HepG2 (cell line): ENCODE data around the gene ANKRD18B. TPM values are rescaled to one million over a fixed set of nuclear protein-coding genes. Genes with fewer than 3 reads are reported as not detected.

ENCODE experiments used
- polyA plus RNA-seq, 8 experiments: library from polyadenylated mRNA; depleted of rRNA in 3 of 8; stranded (reverse) in 7 of 8; unstranded in 1 of 8; fragments of >200 nt; fragmentation: Illumina TruSeq in 4 of 8; extraction: Trizol in 4 of 8; gene quantifications; 2 replicates each; pipeline versions ENCODE4 v1.2.1 to v1.2.3, GENCODE V29; 2011 to 2016; ENCODE audit warnings: low read depth in 4 of 8, missing spikeins in 1 of 8, mixed read lengths in 1 of 8; ENCODE audit not compliant: insufficient read depth in 1 of 8
- small RNA-seq, 3 experiments: library from RNA; depleted of rRNA; stranded (forward); fragments of <200 nt; gene quantifications; one replicate each; pipeline ENCODE3, GENCODE V24; 2012; ENCODE audit warnings: low read depth in 2 of 3, low replicate concordance in 1 of 3; ENCODE audit not compliant: insufficient read length in 3 of 3, insufficient read depth in 2 of 3
- total RNA-seq, 5 experiments: library from RNA; depleted of rRNA; stranded (reverse); fragments of >200 nt; fragmentation: Illumina TruSeq; extraction: Trizol; gene quantifications; 2 replicates each; pipeline ENCODE4 v1.2.3, GENCODE V29; 2016; ENCODE audit warnings: low read depth in 1 of 5

ANKRD18B gene
- total and polyA plus RNA-seq, 2 of the 13 experiments (the other 11 are each of a cell fraction or from before 2014, with no cell fraction given), result 0.57 to 1.4 TPM

Small RNA genes lying within 50 kb of the gene (small RNA-seq; reads per million reads assigned to genes)
- gene AL139008.1 (0 reads per million in 3 experiments), gene PRSS3P4 (0 reads per million in 3 experiments)

Other genes starting within 250 kb of the ANKRD18B start
- 27.5 and 29.6 TPM in 2 replicates for gene NFX1, start 233.7 kb upstream of the ANKRD18B start, total RNA-seq (2016; rRNA removed; fragmentation: Illumina TruSeq; extraction: Trizol)
- gene NFX1, start 233.7 kb upstream of the ANKRD18B start, polyA plus RNA-seq (2011; rRNA removed), result 23.5 and 23.9 TPM in 2 replicates
- 0.58 and 1.9 TPM in 2 replicates for gene AQP7, start 121.7 kb upstream of the ANKRD18B start, total RNA-seq (2016; rRNA removed; fragmentation: Illumina TruSeq; extraction: Trizol)
- 2.1 and 5.6 TPM in 2 replicates for gene AQP7, start 121.7 kb upstream of the ANKRD18B start, polyA plus RNA-seq (2011; rRNA removed)
- 0.87 and 1.4 TPM in 2 replicates for gene AQP3, start 76.7 kb upstream of the ANKRD18B start, total RNA-seq (2016; rRNA removed; fragmentation: Illumina TruSeq; extraction: Trizol)
- gene AQP3, start 76.7 kb upstream of the ANKRD18B start, polyA plus RNA-seq (2011; rRNA removed), result 5.5 and 12.2 TPM in 2 replicates
- 28.6 and 30.2 TPM in 2 replicates for gene NOL6, start 50.3 kb upstream of the ANKRD18B start, total RNA-seq (2016; rRNA removed; fragmentation: Illumina TruSeq; extraction: Trizol)
- 17.0 and 23.0 TPM in 2 replicates for gene NOL6, start 50.3 kb upstream of the ANKRD18B start, polyA plus RNA-seq (2011; rRNA removed)